Esophagus muscularis mucosa (tissue), 4 donors: Measurements from ENCODE around the gene SRPK3. TPM values are rescaled to one million over a fixed set of nuclear protein-coding genes. Genes with fewer than 3 reads are reported as not detected.

Experiments used
- DNase-seq: peaks from one replicate; pipeline ENCODE4 v3.0.0-alpha.2; 2017; ENCODE audit errors: extremely low spot score
- H3K27ac ChIP-seq, 4 donors: fragments of 200-600 bp; sonication (generic); replicated peaks in 1 of 4; 1 replicate in 3 of 4; 2 replicates in 1 of 4; pipeline ENCODE4 v1.5.1; 2016 to 2019; ENCODE audit warnings: mild to moderate bottlenecking in 1 of 4
- H3K27me3 ChIP-seq, 4 donors: fragments of 200-600 bp; sonication (generic); one replicate each; pipeline versions ENCODE4 v1.5.1 to v1.6.0; 2016 to 2019
- H3K36me3 ChIP-seq, 4 donors: fragments of 200-600 bp; sonication (generic); one replicate each; pipeline ENCODE4 v1.5.1; 2016 to 2019
- H3K4me1 ChIP-seq, 4 donors: fragments of 200-600 bp; sonication (generic); one replicate each; pipeline ENCODE4 v1.5.1; 2016 to 2019
- H3K4me3 ChIP-seq, 4 donors: fragments of 200-600 bp; sonication (generic); 1 replicate in 2 of 4; 2 replicates in 2 of 4; pipeline ENCODE4 v1.5.1; 2016 to 2019; ENCODE audit warnings: mild to moderate bottlenecking in 4 of 4, moderate library complexity in 1 of 4
- H3K9me3 ChIP-seq, 4 donors: fragments of 200-600 bp; sonication (generic); 1 replicate in 3 of 4; 2 replicates in 1 of 4; pipeline ENCODE4 v1.5.1; 2016 to 2019
- CTCF ChIP-seq, 3 experiments: fragments of 200-600 bp in 2 of 3; fragments of 450-650 bp in 1 of 3; sonication (generic) in 2 of 3; IDR thresholded peaks; one replicate each; pipeline ENCODE4 v1.5.1; 2017 to 2019; ENCODE audit warnings: antibody characterized with exemption in 3 of 3, mild to moderate bottlenecking in 2 of 3, moderate library complexity in 1 of 3
- EP300 ChIP-seq: sonication (generic); formaldehyde crosslinking; IDR thresholded peaks from one replicate; pipeline ENCODE4 v1.6.1; 2017; ENCODE audit warnings: antibody characterized with exemption
- POLR2A ChIP-seq: fragments of 450-650 bp; IDR thresholded peaks from one replicate; pipeline ENCODE4 v1.6.1; 2017; ENCODE audit warnings: antibody characterized with exemption, moderate library complexity, mild to moderate bottlenecking, low read depth
- POLR2AphosphoS5 ChIP-seq, 2 donors: sonication (generic); formaldehyde crosslinking; IDR thresholded peaks; one replicate each; pipeline ENCODE4 v1.6.1; 2017; ENCODE audit warnings: antibody characterized with exemption in 2 of 2
- WGBS: methylation state at CpG from one replicate; pipeline ENCODE4 v1.1.5; 2018; 5-methylcytosine and 5-hydroxymethylcytosine counted together
- intact Hi-C: fragments of 100-400 bp; cut with DNase I; formaldehyde crosslinking; loops from one replicate; pipeline ENCODE4 v1.15.1; 2023
- total RNA-seq, 4 donors: library from RNA; depleted of rRNA; stranded (reverse); fragments of >200 nt; gene quantifications; one replicate each; pipeline versions ENCODE4 v1.1.0 to v1.2.1, GENCODE V29; 2016

SRPK3 gene
- total RNA-seq, 4 donors from 2014 or later = 0.52 to 2.2 (median 1.1) TPM

GRCh38 chrX:153769158-153769864, 11.5 kb upstream of the SRPK3 start:
- H3K4me3 ChIP-seq = no peak overlapping the region
- H3K27ac ChIP-seq = no peak overlapping the region
- no peak for DNase-seq
- peaks cover 18 to 36% (median 32%) of the 10 kb centered on the region in 4 donors for H3K4me1 ChIP-seq
- intact Hi-C loops = no loop called here
- H3K27me3 ChIP-seq = no peaks in the 10 kb centered on the region
- 89% methylated on average over 13 of the region's 23 CpGs for WGBS
- H3K36me3 ChIP-seq = peaks cover 0 to 44% (median 22%) of the 10 kb centered on the region in 4 donors
- H3K9me3 ChIP-seq = no peaks in the 10 kb centered on the region
- no peak for TF ChIP-seq POLR2A

GRCh38 chrX:153769865-153770600, 10.8 kb upstream of the SRPK3 start:
- intact Hi-C loops = no loop called here
- Histone ChIP-seq H3K9me3 (no peaks in the 10 kb centered on the region), H3K4me1 (peaks cover 11 to 29% (median 24%) of the 10 kb centered on the region in 4 donors), H3K27ac (no peak overlapping the region), H3K36me3 (peaks cover 0 to 51% (median 25%) of the 10 kb centered on the region in 4 donors), H3K4me3 (no peak overlapping the region), H3K27me3 (no peaks in the 10 kb centered on the region)
- DNase-seq = no peak
- 86% methylated on average over 17 of the region's 25 CpGs for WGBS
- TF ChIP-seq CTCF (IDR thresholded peaks at IDR 0.05) = no peak
- no peak for TF ChIP-seq POLR2A
- TF ChIP-seq EP300 = no peak

GRCh38 chrX:153770601-153771414, 10.0 kb upstream of the SRPK3 start:
- no peak for DNase-seq
- TF ChIP-seq POLR2AphosphoS5 (IDR thresholded peaks at IDR 0.05) = no peak
- TF ChIP-seq POLR2A = no peak
- TF ChIP-seq CTCF (IDR thresholded peaks at IDR 0.05) = no peak
- TF ChIP-seq EP300 = no peak
- Histone ChIP-seq H3K27ac (no peak overlapping the region), H3K4me1 (peaks cover 3 to 21% (median 17%) of the 10 kb centered on the region in 4 donors), H3K27me3 (no peaks in the 10 kb centered on the region), H3K9me3 (no peaks in the 10 kb centered on the region), H3K4me3 (no peak overlapping the region), H3K36me3 (peaks cover 0 to 59% (median 29%) of the 10 kb centered on the region in 4 donors)
- WGBS = 97% methylated on average over 11 of the region's 18 CpGs
- intact Hi-C loops = no loop called here

- WGBS = 96% methylated on average over 9 of the region's 37 CpGs
- Histone ChIP-seq H3K9me3 (no peaks in the 10 kb centered on the region), H3K27me3 (no peaks in the 10 kb centered on the region), H3K36me3 (peaks cover 0 to 62% (median 30%) of the 10 kb centered on the region in 4 donors), H3K4me1 (peaks cover 0 to 13% (median 8%) of the 10 kb centered on the region in 4 donors), H3K4me3 (no peak overlapping the region), H3K27ac (no peak overlapping the region)
- no peak for DNase-seq
- no peak for TF ChIP-seq POLR2A
- TF ChIP-seq POLR2AphosphoS5 (IDR thresholded peaks at IDR 0.05) = no peak
- no peak for TF ChIP-seq CTCF (IDR thresholded peaks at IDR 0.05)
- intact Hi-C loops = no loop called here
Measured at GRCh38 chrX:153771415-153772315, 9.2 kb upstream of the SRPK3 start.
